NCI-H2196 treated with DMSO at 0.1 percent for 48 hours (cell line): ENCODE measurements around the gene LAYN.

Experiments used
- DNase-seq: peaks from one replicate; lab custom pipeline; 2025; ENCODE audit not compliant: unreplicated experiment; lab: John Stamatoyannopoulos, UW

Gene LAYN, protein sequence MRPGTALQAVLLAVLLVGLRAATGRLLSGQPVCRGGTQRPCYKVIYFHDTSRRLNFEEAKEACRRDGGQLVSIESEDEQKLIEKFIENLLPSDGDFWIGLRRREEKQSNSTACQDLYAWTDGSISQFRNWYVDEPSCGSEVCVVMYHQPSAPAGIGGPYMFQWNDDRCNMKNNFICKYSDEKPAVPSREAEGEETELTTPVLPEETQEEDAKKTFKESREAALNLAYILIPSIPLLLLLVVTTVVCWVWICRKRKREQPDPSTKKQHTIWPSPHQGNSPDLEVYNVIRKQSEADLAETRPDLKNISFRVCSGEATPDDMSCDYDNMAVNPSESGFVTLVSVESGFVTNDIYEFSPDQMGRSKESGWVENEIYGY

DNA sequence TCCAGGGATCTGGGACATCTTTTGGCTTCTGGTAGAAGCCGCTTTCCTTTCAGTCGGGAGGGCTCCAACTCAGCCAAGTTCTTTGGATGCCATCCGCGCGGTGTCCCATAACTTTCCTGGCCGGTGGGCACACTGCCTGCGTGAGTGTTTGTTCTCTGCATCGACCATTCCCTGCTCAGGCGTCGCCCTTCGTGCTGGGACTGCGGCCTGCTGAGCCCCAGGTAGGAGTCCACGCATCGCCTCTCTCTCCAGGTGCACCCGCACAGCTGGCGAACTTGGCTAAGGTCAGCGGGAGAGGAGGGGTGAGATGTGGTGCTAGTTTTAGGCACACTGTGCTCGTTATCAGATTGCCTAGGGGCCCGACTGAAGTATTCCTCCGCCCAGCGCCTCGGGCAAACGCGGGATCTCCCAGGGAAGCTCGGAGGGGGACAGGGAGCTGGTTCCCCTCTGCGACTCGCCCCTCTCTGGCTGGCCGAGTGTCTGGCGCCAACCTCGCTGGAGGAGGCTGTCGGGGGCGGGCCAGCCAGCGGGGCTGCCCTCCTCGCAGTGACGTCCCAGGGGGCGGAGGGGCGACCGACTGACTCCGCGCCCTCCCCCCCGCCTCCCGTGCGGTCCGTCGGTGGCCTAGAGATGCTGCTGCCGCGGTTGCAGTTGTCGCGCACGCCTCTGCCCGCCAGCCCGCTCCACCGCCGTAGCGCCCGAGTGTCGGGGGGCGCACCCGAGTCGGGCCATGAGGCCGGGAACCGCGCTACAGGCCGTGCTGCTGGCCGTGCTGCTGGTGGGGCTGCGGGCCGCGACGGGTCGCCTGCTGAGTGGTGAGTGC lies at the start of gene LAYN:
LAYN (plus strand) TSS at position 607 of the 823 bp plus-strand sequence; CDS start at position 731, 124 bp downstream.
- DNase-seq, result no peak

DNA sequence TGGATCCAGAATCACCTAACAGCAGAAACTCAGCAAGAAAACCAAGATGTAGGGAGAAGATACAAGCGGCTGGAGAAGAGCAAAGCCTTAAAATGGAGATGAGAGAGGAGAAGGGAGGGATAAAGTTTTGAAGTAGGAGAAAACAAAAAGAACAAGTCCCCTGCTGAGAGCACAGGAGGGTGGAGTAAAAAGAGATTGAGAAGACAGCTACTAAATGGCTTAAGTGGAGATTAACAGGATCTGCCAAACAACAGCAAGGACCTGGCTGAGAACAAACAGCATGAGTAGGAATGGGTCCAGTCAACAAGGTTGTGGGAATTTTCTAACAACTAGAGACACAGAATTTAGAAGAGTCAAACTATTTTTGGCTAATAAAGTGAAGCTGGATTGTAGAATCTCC lies 46.5 kb upstream of the LAYN start:
- no peak for DNase-seq

DNA sequence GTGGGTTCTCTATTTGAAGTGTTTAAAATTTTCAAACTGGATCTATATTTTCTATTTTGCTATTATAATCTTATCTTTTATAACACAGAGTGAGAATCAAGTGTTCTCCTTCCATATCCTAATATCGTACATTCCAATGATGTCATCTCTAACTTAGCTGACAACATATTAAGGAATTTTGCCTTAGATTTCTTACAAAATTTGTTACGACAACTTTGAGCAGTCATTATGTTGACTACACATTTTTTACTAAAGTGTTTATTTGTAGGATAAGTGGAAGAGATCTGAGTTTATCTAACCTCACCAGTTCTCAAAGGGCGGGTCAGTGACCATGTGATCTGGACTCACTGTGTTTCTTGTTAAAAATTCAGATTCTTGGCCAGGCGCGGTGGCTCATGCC lies 41.0 kb upstream of the LAYN start:
- DNase-seq, result no peak

DNA sequence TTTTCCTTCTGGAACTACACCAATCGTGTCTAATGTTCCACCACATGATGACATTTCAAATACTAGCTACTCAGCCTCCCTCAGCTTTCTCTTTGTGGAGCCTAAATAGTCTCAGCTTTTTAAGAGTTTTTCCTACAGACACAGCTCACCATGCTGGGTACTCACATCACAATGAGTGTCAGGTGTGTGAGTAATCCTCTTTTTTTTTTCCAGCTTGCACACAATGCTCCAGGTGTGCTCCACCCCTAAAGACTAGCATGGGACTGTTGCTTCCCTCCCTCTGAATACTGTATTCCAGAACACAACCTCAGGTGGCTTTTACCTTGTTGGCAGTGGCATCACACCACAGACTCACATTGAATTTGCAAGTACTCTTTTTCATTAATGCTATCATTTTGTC lies 40.0 kb upstream of the LAYN start:
- no peak for DNase-seq

DNA sequence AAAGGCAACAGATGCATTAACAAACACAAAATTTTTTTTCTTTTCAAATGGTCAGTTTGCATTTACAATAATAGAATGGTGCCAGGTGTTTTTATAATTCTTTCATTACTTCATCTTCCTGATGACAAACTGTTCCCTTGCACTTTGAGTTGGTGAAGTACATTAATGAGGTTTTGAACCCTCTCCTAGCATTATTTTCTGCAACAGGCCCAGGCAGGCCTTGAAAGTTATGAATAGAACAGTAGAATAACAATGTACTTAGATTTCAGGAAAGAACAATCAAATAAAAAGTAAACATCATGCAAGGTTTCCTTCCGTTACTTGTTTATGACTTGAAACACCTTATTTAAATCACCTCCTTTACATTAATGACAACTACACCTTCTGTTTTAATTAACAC lies 37.9 kb upstream of the LAYN start:
- no peak for DNase-seq

DNA sequence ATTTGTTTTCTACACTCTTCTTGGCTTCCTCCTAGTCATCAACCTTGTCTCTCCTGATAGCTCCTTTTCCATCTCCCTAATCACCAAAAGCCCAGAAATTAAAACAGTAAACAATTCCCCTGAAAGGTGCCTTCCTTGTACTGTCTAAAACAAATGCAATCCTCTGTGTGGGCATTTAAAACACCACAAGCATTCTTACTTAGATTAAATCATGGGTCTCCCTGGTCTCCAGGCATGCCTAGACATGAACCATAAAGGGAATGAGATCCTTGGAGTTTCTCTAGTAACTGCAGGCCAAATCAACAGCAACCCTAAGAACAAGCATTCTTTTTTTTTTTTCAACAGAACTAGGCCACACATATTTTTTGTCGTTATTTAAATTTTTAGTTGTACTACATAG lies 30.2 kb upstream of the LAYN start:
- no peak for DNase-seq

DNA sequence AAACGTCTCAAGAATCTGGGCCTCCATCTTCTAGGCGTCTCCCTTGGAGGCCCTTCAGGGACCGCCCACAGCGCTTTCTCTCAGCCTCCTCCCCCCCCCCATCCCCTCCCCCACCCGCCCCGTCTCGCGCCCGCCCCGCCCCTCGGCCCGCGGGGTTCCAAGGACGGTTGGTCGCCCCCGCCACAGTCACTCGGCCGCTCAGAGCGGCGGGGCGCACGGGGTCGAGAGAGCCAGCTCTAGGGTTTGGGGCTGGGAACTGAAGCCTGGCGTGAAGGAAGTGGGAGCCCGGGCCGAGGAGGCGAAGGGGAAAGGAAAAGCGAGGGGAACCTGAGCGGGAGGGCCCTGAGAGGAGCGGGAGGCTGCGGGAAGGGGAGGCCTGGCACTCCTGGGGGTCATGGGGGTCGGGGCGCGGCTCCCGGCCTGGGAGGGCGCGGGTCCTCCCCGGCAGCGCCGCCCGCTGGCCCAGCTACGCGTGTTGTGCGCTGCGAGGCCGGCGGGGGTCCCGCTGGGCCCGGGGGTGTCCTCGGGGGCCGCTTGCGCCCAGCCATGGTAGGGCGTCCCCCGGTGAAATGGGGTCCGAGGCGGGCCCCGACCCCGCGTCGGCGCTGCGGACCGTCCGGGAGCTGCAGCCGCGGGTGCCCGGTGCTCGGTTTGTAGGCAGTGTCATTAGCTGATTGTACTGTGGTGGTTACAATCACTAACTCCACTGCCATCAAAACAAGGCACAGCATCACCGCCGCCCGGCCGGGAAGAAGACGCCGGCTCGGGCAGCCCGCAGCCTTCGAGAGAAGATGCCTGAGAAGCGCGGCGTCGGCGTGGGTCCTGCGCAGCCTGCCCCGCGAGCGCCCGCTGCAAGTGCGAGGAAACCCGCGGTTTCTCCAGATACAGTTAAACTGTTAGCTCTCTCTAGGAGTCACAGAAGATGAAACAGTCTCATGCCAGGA lies 28.0 kb upstream of the LAYN start, which contains the start of gene BTG4:
BTG4 (minus strand) TSS at position 91 of the 944 bp plus-strand sequence. CDS start 13,610 bp downstream, outside the sequence.
- no peak for DNase-seq

DNA sequence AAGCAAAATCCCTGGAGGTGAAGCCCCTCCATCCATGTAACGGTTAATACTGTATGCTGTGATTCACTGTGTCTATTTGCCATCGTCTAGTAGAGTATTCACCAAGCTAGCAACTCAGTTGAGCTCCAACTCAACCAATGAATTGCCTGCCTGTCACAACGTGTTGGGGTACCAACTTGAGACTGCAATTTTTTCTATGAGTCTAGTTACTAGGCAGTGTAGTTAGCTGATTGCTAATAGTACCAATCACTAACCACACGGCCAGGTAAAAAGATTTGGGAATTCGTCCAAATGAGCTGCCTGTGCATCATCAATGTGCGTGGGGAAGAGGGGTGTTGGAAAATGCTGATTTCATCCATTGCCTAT lies 27.3 kb upstream of the LAYN start:
- no peak for DNase-seq

DNA sequence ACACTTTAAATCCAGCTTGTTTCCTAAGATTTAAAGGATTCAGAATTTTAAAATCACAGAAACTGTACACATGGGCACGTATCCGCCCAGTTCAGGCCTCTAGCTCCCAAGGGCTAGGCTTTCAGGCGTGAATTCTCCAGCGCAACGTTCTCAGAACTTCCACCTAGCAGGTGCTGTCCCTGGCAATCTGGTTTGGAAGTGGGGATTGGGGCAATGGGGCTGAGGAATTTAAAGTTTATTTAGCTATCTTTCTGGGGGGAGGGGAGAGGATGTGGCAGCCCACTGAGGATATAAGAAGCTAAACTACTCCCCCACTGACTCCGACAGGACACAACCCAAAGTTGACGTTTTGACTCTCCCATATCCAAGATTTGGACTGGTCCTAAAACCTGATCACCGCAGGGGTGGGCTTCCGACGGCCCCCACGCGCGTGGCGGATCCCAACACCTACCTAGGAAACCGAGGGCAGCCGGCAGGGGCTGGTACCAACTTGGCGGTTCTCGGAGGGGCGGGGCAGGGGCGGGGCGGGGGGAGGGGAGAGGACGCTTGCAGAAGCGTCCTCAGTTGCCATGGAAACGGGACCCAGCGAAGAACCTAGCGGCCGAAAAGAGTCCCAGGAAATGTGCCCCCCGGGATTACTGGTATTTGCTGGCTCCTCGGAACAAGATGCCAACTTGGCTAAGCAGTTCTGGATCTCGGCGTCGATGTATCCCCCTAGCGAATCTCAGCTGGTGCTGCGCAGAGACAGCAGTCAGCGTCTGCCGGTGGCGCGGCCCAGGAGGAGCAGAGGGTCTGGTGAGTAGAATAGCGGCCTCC lies 26.1 kb upstream of the LAYN start, which contains the start of gene HOATZ:
HOATZ (plus strand) TSS at position 563 of the 816 bp plus-strand sequence; CDS start at position 570, 7 bp downstream.
- DNase-seq, result no peak

DNA sequence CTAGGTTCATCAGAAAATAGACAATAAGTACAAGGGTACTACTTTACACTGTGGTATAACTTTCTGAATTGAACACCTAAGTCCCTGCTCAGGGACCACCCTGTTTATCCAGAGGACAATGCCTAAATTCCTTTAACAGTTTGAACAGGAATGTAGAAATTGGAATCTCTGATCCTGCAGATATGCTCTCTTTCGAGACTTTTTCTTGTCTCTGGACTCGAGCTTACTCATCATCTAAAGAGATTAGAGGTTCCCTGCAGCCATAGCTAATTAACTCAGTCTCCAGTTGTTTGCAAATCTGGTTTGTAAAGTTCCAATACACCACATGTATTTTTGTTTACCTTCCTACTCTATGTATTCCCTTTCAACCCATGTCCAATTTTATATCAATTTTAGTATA lies 24.9 kb upstream of the LAYN start:
- DNase-seq, result no peak

DNA sequence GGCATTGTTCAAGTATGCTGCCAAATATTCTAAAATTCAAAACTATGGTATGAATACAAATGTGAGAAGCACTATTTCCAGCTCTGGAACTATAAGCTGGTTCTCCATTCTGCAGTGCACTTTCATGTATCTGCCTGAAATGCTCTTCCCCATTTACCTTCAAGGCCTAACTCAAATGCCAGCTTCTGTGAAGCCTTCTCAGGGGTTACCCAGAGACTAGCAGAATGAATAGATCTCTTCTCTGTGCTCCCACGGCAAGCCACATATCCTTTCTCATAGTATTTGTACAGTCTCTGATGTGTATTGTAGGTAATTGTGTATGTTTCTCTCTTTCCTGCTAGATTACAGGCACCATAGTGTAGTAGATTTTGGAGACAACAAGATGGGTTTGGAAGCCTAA lies 21.9 kb upstream of the LAYN start:
- DNase-seq, result no peak

DNA sequence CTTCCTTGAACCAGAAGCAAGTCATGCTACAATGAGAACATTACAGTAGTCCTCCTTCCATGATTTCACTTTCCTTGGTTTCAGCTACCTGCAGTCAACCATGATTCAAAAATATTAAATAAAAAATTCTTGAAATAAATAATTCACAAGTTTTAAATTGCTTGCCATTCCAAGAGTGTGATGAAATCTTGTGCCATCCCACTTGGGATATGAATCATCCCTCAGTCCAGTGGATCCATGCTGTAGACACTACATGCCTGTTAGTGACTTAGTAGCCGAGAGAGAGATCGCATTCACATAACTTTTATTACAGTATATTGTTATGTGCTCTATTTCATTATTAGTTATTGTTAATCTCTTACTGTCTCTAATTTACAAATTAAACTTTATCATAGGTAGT lies 20.0 kb upstream of the LAYN start:
- DNase-seq, result no peak

DNA sequence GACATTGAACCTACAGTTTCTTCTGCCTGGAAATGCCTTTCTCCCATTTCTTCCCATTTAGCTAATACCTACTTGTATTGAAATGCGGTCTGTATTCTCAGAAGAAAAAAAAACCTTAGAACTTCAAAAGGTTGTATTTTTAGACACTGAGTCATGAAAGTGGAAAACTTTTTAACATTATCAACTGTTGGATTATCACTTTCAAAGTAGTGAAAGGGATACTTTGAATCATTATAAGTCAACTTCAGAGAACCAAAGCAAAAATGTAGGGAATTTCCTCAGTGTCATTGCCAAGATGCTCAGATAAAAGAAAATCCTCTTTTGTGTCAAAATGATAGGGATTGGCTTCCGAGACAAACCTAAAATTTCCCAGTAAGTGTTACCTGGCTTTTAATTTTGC lies 19.4 kb upstream of the LAYN start:
- no peak for DNase-seq

DNA sequence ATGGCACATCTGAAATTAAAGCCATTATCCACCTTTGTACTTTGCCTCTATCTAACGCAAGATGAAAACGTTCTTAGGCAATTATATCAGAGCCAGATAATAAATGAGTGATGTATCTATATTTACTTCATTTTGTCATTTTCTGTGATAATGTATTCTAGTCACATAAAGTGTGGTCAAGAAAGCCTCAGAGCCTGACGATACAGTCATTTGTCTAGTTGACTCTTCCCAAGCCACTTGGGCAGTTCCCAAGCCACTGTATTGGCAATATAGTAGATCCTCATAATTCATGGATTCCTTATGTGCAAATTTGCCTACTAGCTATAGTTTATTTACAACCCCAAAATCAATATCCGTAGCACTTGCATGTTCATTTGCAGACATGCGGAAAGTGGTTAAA lies 18.1 kb upstream of the LAYN start:
- no peak for DNase-seq

DNA sequence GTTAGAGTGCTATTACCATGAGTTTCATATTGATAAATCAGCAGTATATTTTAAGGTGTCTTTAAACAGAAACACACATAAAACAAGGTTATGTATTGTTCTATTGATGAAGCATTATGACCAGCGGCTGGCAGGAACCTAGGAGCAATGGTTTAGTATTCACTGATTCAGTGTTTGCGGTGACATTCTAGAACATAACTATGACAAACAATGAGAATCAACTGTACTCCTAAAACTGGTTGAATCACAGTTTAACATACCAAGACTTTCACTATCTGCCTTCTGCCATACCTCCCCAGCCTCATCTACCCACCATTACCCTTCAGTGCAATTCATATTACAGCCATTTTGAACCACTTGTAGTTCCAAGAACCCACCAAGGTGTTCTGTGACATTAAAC lies 17.2 kb upstream of the LAYN start:
- DNase-seq, result no peak

DNA sequence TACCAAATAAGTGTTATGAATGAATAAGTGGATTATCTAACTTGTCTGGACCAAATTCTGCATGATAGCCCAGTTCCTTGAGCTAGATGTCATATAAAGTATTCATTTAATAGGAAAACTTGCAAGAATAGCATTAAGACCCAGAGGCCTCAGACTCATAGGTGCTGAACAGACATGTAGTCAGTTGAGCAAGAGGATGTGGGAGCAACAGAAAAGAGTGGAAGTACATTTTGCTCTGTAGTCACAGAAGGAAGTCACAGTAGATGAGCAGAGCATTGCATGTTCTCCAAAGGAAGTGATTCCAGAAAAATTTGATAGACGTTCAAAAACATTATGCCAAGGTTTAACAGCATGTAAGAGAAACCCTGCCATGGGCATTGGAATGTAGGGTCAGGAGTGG lies 16.5 kb upstream of the LAYN start:
- DNase-seq, result no peak

DNA sequence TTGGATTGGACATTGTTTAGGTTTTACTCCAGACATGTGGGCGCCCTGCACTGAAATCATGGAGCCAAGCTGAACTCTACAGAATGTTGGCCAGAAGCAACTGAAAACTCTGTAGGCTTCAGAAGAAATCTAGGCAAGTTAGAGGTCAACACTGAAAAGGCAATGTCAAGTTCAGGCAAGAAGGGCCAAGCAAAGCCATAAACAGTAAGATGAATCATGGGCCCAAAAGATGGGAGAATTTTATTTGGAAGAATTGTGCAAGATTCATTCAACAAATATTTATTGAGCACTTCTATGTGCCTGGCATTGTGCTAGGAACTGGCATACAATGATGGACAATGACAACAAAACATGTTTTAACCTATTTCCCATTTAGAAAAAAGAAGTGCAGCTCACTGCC lies 15.1 kb upstream of the LAYN start:
- no peak for DNase-seq

DNA sequence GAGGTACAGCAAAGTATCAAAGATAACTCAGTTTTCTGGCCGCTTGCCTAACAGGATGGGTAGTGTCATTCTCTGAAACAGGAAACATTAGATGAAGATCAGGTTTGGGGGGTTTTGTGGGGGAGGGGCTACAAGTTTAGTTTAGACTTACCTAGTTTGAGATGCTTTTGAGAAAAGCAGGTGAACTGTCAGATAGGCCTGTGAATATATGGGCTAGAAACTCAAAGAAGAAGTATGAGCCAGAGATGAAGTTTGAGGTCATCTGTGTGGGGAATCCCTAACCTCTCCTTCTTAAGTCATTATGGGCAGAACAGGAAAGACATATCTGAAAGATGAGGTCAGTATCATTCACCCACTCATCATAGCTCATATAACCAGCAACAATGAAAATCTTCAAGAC lies 14.0 kb upstream of the LAYN start:
- no peak for DNase-seq

DNA sequence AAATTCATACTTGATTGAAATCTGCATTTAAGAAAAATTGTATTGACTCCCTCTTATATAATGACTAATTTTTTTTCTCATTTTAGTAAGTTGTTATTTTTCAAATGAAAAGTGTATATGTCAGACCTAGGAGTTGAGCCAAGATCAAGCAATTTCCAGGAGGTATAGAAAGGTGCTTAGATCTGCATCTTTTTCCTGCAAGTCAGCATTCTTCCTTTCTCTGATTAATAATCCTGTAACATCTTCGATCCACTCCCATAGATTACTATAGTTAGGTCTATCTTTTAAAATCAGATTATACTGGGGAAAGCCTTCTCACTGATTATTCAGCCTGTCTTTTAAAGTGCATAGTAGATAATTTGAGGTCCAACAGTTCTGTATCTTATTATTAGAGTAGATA lies 13.2 kb upstream of the LAYN start:
- no peak for DNase-seq

DNA sequence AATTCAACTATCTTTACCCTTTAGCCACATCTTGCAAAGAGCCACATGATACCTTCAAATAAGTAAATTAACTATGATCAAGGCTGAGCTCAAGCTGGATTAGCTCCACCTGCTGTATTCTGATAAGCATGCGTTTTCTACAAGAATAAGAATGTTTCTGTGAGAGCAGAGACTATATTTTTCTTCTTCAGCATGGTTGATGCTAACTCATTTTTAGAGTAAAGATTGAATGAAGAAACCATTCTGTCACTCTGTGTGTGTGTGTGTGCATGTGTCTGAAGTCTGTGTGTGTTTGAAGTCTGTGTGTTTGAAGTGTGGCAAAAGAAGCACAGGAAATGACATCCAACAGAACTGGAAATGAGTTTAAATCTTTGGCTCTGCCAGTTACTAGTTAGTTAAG lies 12.0 kb upstream of the LAYN start:
- DNase-seq, result no peak
